ENCODE measurements around the gene ARHGAP10. TPM values are rescaled to one million over a fixed set of nuclear protein-coding genes. Genes with fewer than 3 reads are reported as not detected.

The ARHGAP10 gene
- total RNA-seq, 4 donors from 2014 or later = 131 to 217 (median 206) TPM

- Histone ChIP-seq H3K4me1 (peaks cover 0 to 51% (median 5%) of the 10 kb centered on the region in 4 donors), H3K9me3 (no peaks in the 10 kb centered on the region), H3K36me3 (peaks cover 0 to 72% (median 0%) of the 10 kb centered on the region in 3 donors), H3K27me3 (no peaks in the 10 kb centered on the region), H3K4me3 (no peak overlapping the region), H3K27ac (no peak overlapping the region)
- no peak for DNase-seq (ENCODE audit: low spot score in 2 of 2)
- WGBS, 2 donors = 74 to 85% methylated on average over 13 of the region's 13 CpGs
- no peak for TF ChIP-seq POLR2A (IDR thresholded peaks at IDR 0.05)
- TF ChIP-seq EP300 (IDR thresholded peaks at IDR 0.05) = no peak
- TF ChIP-seq, protein P1, sequence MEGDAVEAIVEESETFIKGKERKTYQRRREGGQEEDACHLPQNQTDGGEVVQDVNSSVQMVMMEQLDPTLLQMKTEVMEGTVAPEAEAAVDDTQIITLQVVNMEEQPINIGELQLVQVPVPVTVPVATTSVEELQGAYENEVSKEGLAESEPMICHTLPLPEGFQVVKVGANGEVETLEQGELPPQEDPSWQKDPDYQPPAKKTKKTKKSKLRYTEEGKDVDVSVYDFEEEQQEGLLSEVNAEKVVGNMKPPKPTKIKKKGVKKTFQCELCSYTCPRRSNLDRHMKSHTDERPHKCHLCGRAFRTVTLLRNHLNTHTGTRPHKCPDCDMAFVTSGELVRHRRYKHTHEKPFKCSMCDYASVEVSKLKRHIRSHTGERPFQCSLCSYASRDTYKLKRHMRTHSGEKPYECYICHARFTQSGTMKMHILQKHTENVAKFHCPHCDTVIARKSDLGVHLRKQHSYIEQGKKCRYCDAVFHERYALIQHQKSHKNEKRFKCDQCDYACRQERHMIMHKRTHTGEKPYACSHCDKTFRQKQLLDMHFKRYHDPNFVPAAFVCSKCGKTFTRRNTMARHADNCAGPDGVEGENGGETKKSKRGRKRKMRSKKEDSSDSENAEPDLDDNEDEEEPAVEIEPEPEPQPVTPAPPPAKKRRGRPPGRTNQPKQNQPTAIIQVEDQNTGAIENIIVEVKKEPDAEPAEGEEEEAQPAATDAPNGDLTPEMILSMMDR (IDR thresholded peaks at IDR 0.05) = no peak
Measured at GRCh38 chr4:148068065-148068911, 336.4 kb downstream of the ARHGAP10 start.

GRCh38 chr4:148069086-148069894, 337.4 kb downstream of the ARHGAP10 start:
- no peak for TF ChIP-seq POLR2A (IDR thresholded peaks at IDR 0.05)
- Histone ChIP-seq H3K27me3 (no peaks in the 10 kb centered on the region), H3K9me3 (peaks cover 0 to 7% (median 1%) of the 10 kb centered on the region in 4 donors), H3K4me1 (peaks cover 0 to 48% (median 5%) of the 10 kb centered on the region in 4 donors), H3K4me3 (no peak overlapping the region), H3K36me3 (peaks cover 0 to 72% (median 0%) of the 10 kb centered on the region in 3 donors), H3K27ac (no peak overlapping the region)
- no peak for DNase-seq (ENCODE audit: low spot score in 2 of 2)
- WGBS, 2 donors = 89 to 90% methylated on average over 11 of the region's 11 CpGs

GRCh38 chr4:148069895-148070178, 337.9 kb downstream of the ARHGAP10 start:
- no peak for DNase-seq (ENCODE audit: low spot score in 2 of 2)
- no peak overlapping the region for H3K4me3 ChIP-seq
- TF ChIP-seq POLR2A (IDR thresholded peaks at IDR 0.05) (no peak), EP300 (IDR thresholded peaks at IDR 0.05) (no peak)
- TF ChIP-seq, protein P1 (IDR thresholded peaks at IDR 0.05) = no peak
- WGBS, 2 donors = 32 to 40% methylated on average over 3 of the region's 3 CpGs
- no peaks in the 10 kb centered on the region for H3K27me3 ChIP-seq
- H3K27ac ChIP-seq = no peak overlapping the region
- peaks cover 0 to 72% (median 0%) of the 10 kb centered on the region in 3 donors for H3K36me3 ChIP-seq
- H3K9me3 ChIP-seq = peaks cover 0 to 13% (median 3%) of the 10 kb centered on the region in 4 donors
- H3K4me1 ChIP-seq = peaks cover 0 to 42% (median 5%) of the 10 kb centered on the region in 4 donors

GRCh38 chr4:148071009-148071408, 339.1 kb downstream of the ARHGAP10 start:
- no peaks in the 10 kb centered on the region for H3K27me3 ChIP-seq
- TF ChIP-seq EP300 (IDR thresholded peaks at IDR 0.05) (no peak), POLR2A (IDR thresholded peaks at IDR 0.05) (no peak)
- H3K36me3 ChIP-seq = peaks cover 0 to 75% (median 4%) of the 10 kb centered on the region in 3 donors
- H3K27ac ChIP-seq = no peak overlapping the region
- WGBS, 2 donors = 88 to 90% methylated on average over 4 of the region's 4 CpGs
- no peak overlapping the region for H3K4me3 ChIP-seq
- DNase-seq (ENCODE audit: low spot score in 2 of 2) = no peak
- peaks cover 0 to 35% (median 5%) of the 10 kb centered on the region in 4 donors for H3K4me1 ChIP-seq
- H3K9me3 ChIP-seq = peaks cover 0 to 24% (median 4%) of the 10 kb centered on the region in 4 donors

- DNase-seq (ENCODE audit: low spot score in 2 of 2) = no peak
- TF ChIP-seq POLR2A (IDR thresholded peaks at IDR 0.05) (no peak), EP300 (IDR thresholded peaks at IDR 0.05) (no peak)
- TF ChIP-seq, protein P1 (IDR thresholded peaks at IDR 0.05) = no peak
- Histone ChIP-seq H3K9me3 (peaks cover 0 to 25% (median 4%) of the 10 kb centered on the region in 4 donors), H3K27me3 (no peaks in the 10 kb centered on the region), H3K4me1 (peaks cover 0 to 24% (median 5%) of the 10 kb centered on the region in 4 donors), H3K27ac (no peak overlapping the region), H3K36me3 (peaks cover 0 to 74% (median 4%) of the 10 kb centered on the region in 3 donors), H3K4me3 (no peak overlapping the region)
- 93 to 97% methylated on average over 9 of the region's 9 CpGs for WGBS, 2 donors
Measured at GRCh38 chr4:148072789-148073188, 340.9 kb downstream of the ARHGAP10 start.
